SU-DHL-6 (cell line): ENCODE results near the gene LAPTM4A.

ENCODE experiments used
- H2AFZ ChIP-seq: fragments of 200-600 bp; sonication (generic); 2 replicates; pipeline ENCODE4 v1.6.1; 2014; ENCODE audit warnings: low read depth, mild to moderate bottlenecking, moderate library complexity, mixed read lengths, antibody characterized with exemption, low read length; ENCODE audit not compliant: severe bottlenecking
- H3F3A ChIP-seq: fragments of 200-600 bp; shearing (Covaris generic); 2 replicates; pipeline ENCODE4 v1.6.0; 2016; ENCODE audit warnings: antibody characterized with exemption, mild to moderate bottlenecking; ENCODE audit not compliant: insufficient read depth
- H3K27ac ChIP-seq: fragments of 200-600 bp; sonication (generic); 2 replicates; pipeline ENCODE4 v1.5.1; 2016; ENCODE audit warnings: low read depth, mild to moderate bottlenecking, low read length, moderate library complexity, mixed read lengths
- H3K27me3 ChIP-seq: fragments of 200-600 bp; sonication (generic), shearing (Covaris generic); 2 replicates; pipeline ENCODE4 v1.6.0; 2014; ENCODE audit warnings: mild to moderate bottlenecking, low read length
- H3K36me3 ChIP-seq: fragments of 200-600 bp; sonication (generic); 2 replicates; pipeline ENCODE4 v1.6.1; 2014; ENCODE audit warnings: mild to moderate bottlenecking, low read length, mixed read lengths
- H3K4me2 ChIP-seq: fragments of 300-600, 200-600 bp; shearing (Covaris generic), sonication (generic); 2 replicates; pipeline ENCODE4 v1.6.0; 2014; ENCODE audit warnings: low read length, low read depth, mild to moderate bottlenecking; ENCODE audit not compliant: poor library complexity, severe bottlenecking
- H3K4me3 ChIP-seq: fragments of 200-600 bp; sonication (generic); 2 replicates; pipeline ENCODE4 v1.5.1; 2014; ENCODE audit warnings: antibody characterized with exemption, low read length, mild to moderate bottlenecking, mixed read lengths; ENCODE audit not compliant: insufficient read depth, poor library complexity, severe bottlenecking
- H3K79me2 ChIP-seq: fragments of 200-600 bp; sonication (generic); 2 replicates; pipeline ENCODE4 v1.6.1; 2014; ENCODE audit warnings: mild to moderate bottlenecking, low read length, moderate library complexity; ENCODE audit not compliant: insufficient read depth
- H3K9ac ChIP-seq: fragments of 200-600 bp; sonication (generic); 2 replicates; pipeline ENCODE4 v1.7.0; 2014; ENCODE audit warnings: mild to moderate bottlenecking, low read length
- H3K9me2 ChIP-seq: fragments of 200-600 bp; sonication (generic); replicated peaks from 2 replicates; pipeline ENCODE4 v1.6.1; 2014; ENCODE audit warnings: low read length; ENCODE audit not compliant: insufficient read depth
- H3K9me3 ChIP-seq: fragments of 200-600 bp; sonication (generic); 2 replicates; pipeline ENCODE4 v1.6.1; 2014; ENCODE audit warnings: low read length, mixed read lengths; ENCODE audit not compliant: insufficient read depth
- H4K20me1 ChIP-seq: fragments of 200-600 bp; sonication (generic); 2 replicates; pipeline ENCODE4 v1.6.1; 2014; ENCODE audit warnings: low read depth, mild to moderate bottlenecking, antibody characterized with exemption, low read length, moderate library complexity, mixed read lengths
- EZH2phosphoT487 ChIP-seq: fragments of 200-600 bp; sonication (generic), shearing (Covaris generic); conservative IDR thresholded peaks from 2 replicates; pipeline ENCODE4 v1.6.1; 2018; ENCODE audit warnings: mild to moderate bottlenecking, antibody characterized with exemption, low read length, moderate library complexity, mixed read lengths
- TF ChIP-seq, protein P1 (sequence below): fragments of 200-600 bp; sonication (generic); IDR thresholded peaks from one replicate; pipeline ENCODE4 v1.5.1; 2017; ENCODE audit warnings: antibody characterized with exemption, mild to moderate bottlenecking, low read length, moderate library complexity; ENCODE audit not compliant: insufficient read depth, poor library complexity, severe bottlenecking

LAPTM4A gene

DNA sequence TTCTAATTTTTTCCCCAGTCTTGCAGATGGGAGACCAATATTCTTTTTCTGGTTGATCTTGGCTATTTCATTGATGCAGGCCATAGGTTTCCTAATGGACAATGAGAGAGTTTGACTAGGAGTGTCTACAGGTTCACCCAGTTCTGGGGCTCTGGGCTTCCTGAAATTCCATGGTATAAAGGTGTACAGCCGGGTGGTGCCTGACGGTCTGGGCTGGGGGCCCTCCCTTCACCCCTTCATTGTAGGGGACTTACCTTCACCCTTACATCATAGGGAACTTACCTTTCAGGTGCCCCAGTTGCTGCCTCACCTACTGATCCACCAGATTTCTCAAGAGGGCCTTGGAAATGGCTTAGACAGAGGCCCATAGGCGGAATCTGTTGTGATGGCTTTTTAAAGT lies 13.0 kb upstream of the LAPTM4A start:
- H3K9me3 ChIP-seq: no peaks in the 10 kb centered on the region

DNA sequence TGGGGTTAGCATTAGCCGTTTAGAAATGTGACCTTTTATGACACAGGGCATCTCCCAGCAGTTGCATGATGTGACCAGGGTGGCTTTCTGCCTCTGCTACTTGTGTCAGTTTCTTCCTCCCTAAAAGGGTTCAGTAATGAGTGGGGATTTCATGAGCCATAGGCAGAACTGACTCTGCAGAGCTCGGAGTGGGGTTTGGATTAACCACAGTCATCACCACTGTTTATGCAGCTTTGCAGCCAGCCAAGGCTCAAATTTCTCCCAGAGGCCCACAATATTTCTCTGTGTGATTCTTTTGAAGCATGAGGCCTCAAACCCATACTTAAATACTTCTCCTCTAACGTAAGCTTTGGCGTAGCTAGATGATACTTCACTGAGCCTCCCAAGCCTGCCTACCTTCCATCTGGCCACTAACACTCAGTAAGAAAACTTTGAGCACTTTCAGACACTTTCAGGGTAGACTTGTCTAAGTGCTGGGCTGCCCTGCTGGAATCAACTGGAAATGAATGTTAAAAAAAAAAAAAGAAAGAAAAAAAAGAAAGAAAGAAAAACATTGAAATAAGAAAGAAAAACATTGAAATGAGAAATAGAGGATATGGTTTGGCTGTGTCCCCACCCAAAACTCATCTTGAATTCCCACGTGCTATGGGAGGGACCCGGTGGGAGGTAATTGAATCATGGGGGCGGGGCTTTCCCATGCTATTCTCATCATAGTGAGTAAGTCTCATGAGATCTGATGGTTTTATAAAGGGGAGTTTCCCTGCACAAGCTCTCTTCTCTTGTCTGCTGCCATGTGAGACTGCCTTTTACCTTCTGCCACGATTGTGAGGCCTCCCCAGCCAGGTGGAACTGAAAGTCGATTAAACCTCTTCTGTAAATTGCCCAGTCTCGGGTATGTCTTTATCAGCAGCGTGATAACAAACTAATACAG lies 11.5 kb upstream of the LAPTM4A start:
- Histone ChIP-seq H3K4me2 (no peak overlapping the region), H3K79me2 (no peaks in the 10 kb centered on the region), H2AFZ (no peak overlapping the region), H3K27ac (no peak overlapping the region), H3K4me3 (no peak overlapping the region), H3K9me3 (no peaks in the 10 kb centered on the region), H3K36me3 (no peaks in the 10 kb centered on the region), H3K9me2 (no peaks in the 10 kb centered on the region), H3F3A (no peaks in the 10 kb centered on the region), H4K20me1 (no peaks in the 10 kb centered on the region), H3K27me3 (no peaks in the 10 kb centered on the region), H3K9ac (no peak overlapping the region)
- TF ChIP-seq, protein P1, sequence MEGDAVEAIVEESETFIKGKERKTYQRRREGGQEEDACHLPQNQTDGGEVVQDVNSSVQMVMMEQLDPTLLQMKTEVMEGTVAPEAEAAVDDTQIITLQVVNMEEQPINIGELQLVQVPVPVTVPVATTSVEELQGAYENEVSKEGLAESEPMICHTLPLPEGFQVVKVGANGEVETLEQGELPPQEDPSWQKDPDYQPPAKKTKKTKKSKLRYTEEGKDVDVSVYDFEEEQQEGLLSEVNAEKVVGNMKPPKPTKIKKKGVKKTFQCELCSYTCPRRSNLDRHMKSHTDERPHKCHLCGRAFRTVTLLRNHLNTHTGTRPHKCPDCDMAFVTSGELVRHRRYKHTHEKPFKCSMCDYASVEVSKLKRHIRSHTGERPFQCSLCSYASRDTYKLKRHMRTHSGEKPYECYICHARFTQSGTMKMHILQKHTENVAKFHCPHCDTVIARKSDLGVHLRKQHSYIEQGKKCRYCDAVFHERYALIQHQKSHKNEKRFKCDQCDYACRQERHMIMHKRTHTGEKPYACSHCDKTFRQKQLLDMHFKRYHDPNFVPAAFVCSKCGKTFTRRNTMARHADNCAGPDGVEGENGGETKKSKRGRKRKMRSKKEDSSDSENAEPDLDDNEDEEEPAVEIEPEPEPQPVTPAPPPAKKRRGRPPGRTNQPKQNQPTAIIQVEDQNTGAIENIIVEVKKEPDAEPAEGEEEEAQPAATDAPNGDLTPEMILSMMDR: no peak
- no peak for TF ChIP-seq EZH2phosphoT487

More for the DNA sequence above, 13.0 kb upstream of the LAPTM4A start:
- H2AFZ ChIP-seq: no peak overlapping the region
- H3K9me2 ChIP-seq: no peaks in the 10 kb centered on the region
- H3K27me3 ChIP-seq: no peaks in the 10 kb centered on the region
- H3K27ac ChIP-seq: no peak overlapping the region
- H4K20me1 ChIP-seq: no peaks in the 10 kb centered on the region
- H3K4me2 ChIP-seq: no peak overlapping the region
- H3K9ac ChIP-seq: no peak overlapping the region
- no peaks in the 10 kb centered on the region for H3F3A ChIP-seq
- no peaks in the 10 kb centered on the region for H3K36me3 ChIP-seq
- H3K4me3 ChIP-seq: no peak overlapping the region
- no peak for TF ChIP-seq EZH2phosphoT487
- TF ChIP-seq, protein P1: no peak
- H3K79me2 ChIP-seq: no peaks in the 10 kb centered on the region

DNA sequence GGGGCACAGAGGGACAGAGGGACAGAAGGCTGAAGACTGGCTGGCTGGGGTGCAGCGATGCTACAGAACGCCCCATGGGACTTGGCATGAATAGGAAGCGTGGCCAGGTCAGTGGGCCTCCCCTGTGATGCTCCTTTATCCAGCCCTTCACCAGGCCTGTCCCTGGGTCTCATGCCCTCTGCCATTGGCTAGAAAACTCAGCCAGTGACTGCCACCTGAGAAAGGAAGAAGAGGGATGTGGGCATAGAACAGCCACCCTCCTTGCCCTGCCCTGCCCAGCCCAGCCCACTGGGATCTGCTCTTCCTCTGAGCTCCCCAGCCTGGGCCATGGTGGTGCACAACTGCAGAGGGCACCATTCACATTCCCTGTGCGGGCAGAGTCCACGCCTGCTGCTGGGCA lies 10.5 kb upstream of the LAPTM4A start:
- H3K36me3 ChIP-seq: no peaks in the 10 kb centered on the region
- H3K9ac ChIP-seq: no peak overlapping the region
- no peak overlapping the region for H2AFZ ChIP-seq
- H3K4me3 ChIP-seq: no peak overlapping the region
- no peaks in the 10 kb centered on the region for H3F3A ChIP-seq
- no peak overlapping the region for H3K4me2 ChIP-seq
- no peaks in the 10 kb centered on the region for H3K9me2 ChIP-seq
- TF ChIP-seq EZH2phosphoT487: no peak
- TF ChIP-seq, protein P1: no peak
- H4K20me1 ChIP-seq: no peaks in the 10 kb centered on the region
- H3K27ac ChIP-seq: no peak overlapping the region
- no peaks in the 10 kb centered on the region for H3K27me3 ChIP-seq
- no peaks in the 10 kb centered on the region for H3K79me2 ChIP-seq
- H3K9me3 ChIP-seq: no peaks in the 10 kb centered on the region
